Stimulated activated naive B cell treated with anti-CD40 and anti-IgM and Interleukin-4, amounts not matched to agents 10 μg/mL and 1 μg/mL and 100 μg/mL, for 72 hours (primary cell): Measurements from ENCODE around the gene MARCHF2.
"Not testable (repeated sequence)": the region's sequence is repeated elsewhere in the genome, so short reads cannot be mapped to it uniquely, and the experiment has no call there.

Experiments
- ATAC-seq, 2 donors: fragments of 150-1000 bp; cut with Tn5 transposase; replicated peaks; 2 replicates each; pipeline ENCODE4 v1.10.0; 2021; ENCODE audit warnings: moderate library complexity in 1 of 2
- DNase-seq: peaks from one replicate; pipeline ENCODE4 v3.0.0; 2021
- H3K27ac Mint-ChIP-seq: one replicate; pipeline ENCODE4 v1.8.0; 2022; ENCODE audit warnings: mild to moderate bottlenecking, mixed read lengths
- H3K27me3 Mint-ChIP-seq, 2 donors: one replicate each; pipeline ENCODE4 v1.8.0; 2022; ENCODE audit warnings: mixed read lengths in 2 of 2
- H3K36me3 Mint-ChIP-seq, 2 donors: one replicate each; pipeline ENCODE4 v1.8.0; 2022; ENCODE audit warnings: mixed read lengths in 2 of 2, mild to moderate bottlenecking in 1 of 2
- H3K4me1 Mint-ChIP-seq, 2 donors: one replicate each; pipeline ENCODE4 v1.8.0; 2022; ENCODE audit warnings: mixed read lengths in 2 of 2, mild to moderate bottlenecking in 1 of 2
- H3K4me3 Mint-ChIP-seq, 2 donors: one replicate each; pipeline ENCODE4 v1.8.0; 2022; ENCODE audit warnings: mild to moderate bottlenecking in 2 of 2, mixed read lengths in 2 of 2, moderate library complexity in 1 of 2
- H3K9me3 Mint-ChIP-seq, 2 donors: one replicate each; pipeline ENCODE4 v1.8.0; 2022; ENCODE audit warnings: mixed read lengths in 2 of 2, mild to moderate bottlenecking in 1 of 2

Gene MARCHF2

GRCh38 chr19:8379156-8379891 is 33.8 kb upstream of the MARCHF2 start:
- not testable (repeated sequence) for H3K9me3 Mint-ChIP-seq, H3K27ac Mint-ChIP-seq, H3K27me3 Mint-ChIP-seq, H3K4me1 Mint-ChIP-seq, H3K4me3 Mint-ChIP-seq, ATAC-seq, DNase-seq
- H3K36me3 Mint-ChIP-seq: peaks cover 21 to 32% of the 10 kb centered on the region in 2 donors

DNA sequence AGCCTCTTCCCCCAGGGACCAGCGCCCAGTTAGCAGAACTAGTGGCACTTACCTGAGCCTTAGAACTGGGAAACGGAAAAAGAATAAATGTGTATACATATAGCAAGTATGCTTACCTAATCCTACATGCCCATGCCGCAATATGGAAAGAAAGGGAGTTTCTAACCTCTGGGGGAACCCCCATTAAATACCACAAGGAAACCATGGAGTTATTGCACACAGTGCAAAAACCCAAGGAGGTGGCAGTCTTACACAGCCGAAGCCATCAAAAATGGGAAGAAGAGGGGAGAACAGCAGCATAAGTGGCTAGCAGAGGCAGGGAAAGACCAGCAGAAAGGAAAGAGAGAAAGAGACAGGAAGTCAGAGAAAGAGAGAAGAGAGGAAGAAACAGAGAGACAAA is 28.5 kb upstream of the MARCHF2 start:
- DNase-seq, H3K4me1 Mint-ChIP-seq, H3K27ac Mint-ChIP-seq, H3K27me3 Mint-ChIP-seq, H3K4me3 Mint-ChIP-seq, H3K9me3 Mint-ChIP-seq, ATAC-seq: not testable (repeated sequence)
- peaks cover 2 to 22% of the 10 kb centered on the region in 2 donors for H3K36me3 Mint-ChIP-seq

DNA sequence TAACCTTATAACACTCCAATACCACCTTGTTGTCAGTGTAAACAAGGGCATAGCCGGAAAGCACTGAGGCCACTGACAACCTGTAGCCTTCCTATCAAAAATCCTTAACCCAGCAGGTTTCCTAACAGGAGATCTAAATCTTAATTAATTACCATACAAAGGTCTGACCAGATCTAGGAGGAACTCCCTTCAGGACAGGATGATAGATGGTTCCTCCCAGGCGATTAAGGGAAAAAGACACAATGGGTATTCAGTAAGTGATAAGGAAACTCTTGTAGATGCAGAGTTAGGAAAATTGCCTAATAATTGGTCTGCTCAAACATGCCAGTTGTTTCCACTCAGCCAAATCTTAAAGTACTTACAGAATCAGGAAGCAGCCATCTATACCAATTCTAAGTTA is 28.0 kb upstream of the MARCHF2 start:
- not testable (repeated sequence) for H3K27me3 Mint-ChIP-seq, H3K4me3 Mint-ChIP-seq, H3K9me3 Mint-ChIP-seq, DNase-seq, H3K27ac Mint-ChIP-seq, ATAC-seq
- Mint-ChIP-seq H3K4me1 (peaks cover 3 to 11% of the 10 kb centered on the region in 2 donors), H3K36me3 (peaks cover 0 to 20% of the 10 kb centered on the region in 2 donors)

GRCh38 chr19:8385566-8385965 is 27.5 kb upstream of the MARCHF2 start:
- H3K27me3 Mint-ChIP-seq, H3K27ac Mint-ChIP-seq, DNase-seq, H3K4me3 Mint-ChIP-seq, ATAC-seq, H3K9me3 Mint-ChIP-seq: not testable (repeated sequence)
- H3K36me3 Mint-ChIP-seq: peaks cover 0 to 15% of the 10 kb centered on the region in 2 donors
- peaks cover 3 to 12% of the 10 kb centered on the region in 2 donors for H3K4me1 Mint-ChIP-seq

- H3K27ac Mint-ChIP-seq, DNase-seq, H3K9me3 Mint-ChIP-seq, H3K27me3 Mint-ChIP-seq, ATAC-seq, H3K4me3 Mint-ChIP-seq: not testable (repeated sequence)
- H3K4me1 Mint-ChIP-seq: peaks cover 5 to 20% of the 10 kb centered on the region in 2 donors
- peaks cover 0 to 11% of the 10 kb centered on the region in 2 donors for H3K36me3 Mint-ChIP-seq
Observed at GRCh38 chr19:8386419-8386818, 26.7 kb upstream of the MARCHF2 start.

GRCh38 chr19:8386990-8387389 is 26.1 kb upstream of the MARCHF2 start:
- H3K9me3 Mint-ChIP-seq: no peaks in the 10 kb centered on the region
- peaks cover 0 to 11% of the 10 kb centered on the region in 2 donors for H3K36me3 Mint-ChIP-seq
- no peak overlapping the region for H3K4me3 Mint-ChIP-seq
- no peak for DNase-seq
- H3K4me1 Mint-ChIP-seq: peaks cover 10 to 26% of the 10 kb centered on the region in 2 donors
- H3K27me3 Mint-ChIP-seq: no peaks in the 10 kb centered on the region
- no peak overlapping the region for H3K27ac Mint-ChIP-seq
- no peak for ATAC-seq

GRCh38 chr19:8387688-8388611 is 25.2 kb upstream of the MARCHF2 start:
- Mint-ChIP-seq H3K36me3 (peaks cover 0 to 12% of the 10 kb centered on the region in 2 donors), H3K4me1 (peaks cover 14 to 34% of the 10 kb centered on the region in 2 donors), H3K27ac (peak overlapping the region; percentile 47), H3K9me3 (no peaks in the 10 kb centered on the region), H3K27me3 (no peaks in the 10 kb centered on the region), H3K4me3 (no peak overlapping the region)
- ATAC-seq: no peak
- no peak for DNase-seq

- no peak for ATAC-seq
Observed at GRCh38 chr19:8388612-8388958, 24.5 kb upstream of the MARCHF2 start.

GRCh38 chr19:8389891-8390616 is 23.1 kb upstream of the MARCHF2 start, which contains the start of gene RAB11B:
TSS of gene RAB11B (plus strand) at chr19:8390360. CDS start at chr19:8390417, 57 bp downstream.
- no peaks in the 10 kb centered on the region for H3K9me3 Mint-ChIP-seq
- DNase-seq: peak; percentile 100
- peak within 1 kb of the TSS; percentile 99 for H3K27ac Mint-ChIP-seq
- peaks cover 20 to 46% of the 10 kb centered on the region in 2 donors for H3K4me1 Mint-ChIP-seq
- H3K4me3 Mint-ChIP-seq: peak within 1 kb of the TSS; percentile 90 to 94
- ATAC-seq: peak; percentile 92
- peaks cover 0 to 15% of the 10 kb centered on the region in 2 donors for H3K36me3 Mint-ChIP-seq
- no peaks in the 10 kb centered on the region for H3K27me3 Mint-ChIP-seq

More at GRCh38 chr19:8388612-8388958, 24.5 kb upstream of the MARCHF2 start:
- H3K9me3 Mint-ChIP-seq: no peaks in the 10 kb centered on the region
- H3K4me3 Mint-ChIP-seq: no peak overlapping the region
- peaks cover 18 to 41% of the 10 kb centered on the region in 2 donors for H3K4me1 Mint-ChIP-seq
- no peak overlapping the region for H3K27ac Mint-ChIP-seq
- H3K27me3 Mint-ChIP-seq: no peaks in the 10 kb centered on the region
- peaks cover 0 to 15% of the 10 kb centered on the region in 2 donors for H3K36me3 Mint-ChIP-seq
- no peak for DNase-seq

DNA sequence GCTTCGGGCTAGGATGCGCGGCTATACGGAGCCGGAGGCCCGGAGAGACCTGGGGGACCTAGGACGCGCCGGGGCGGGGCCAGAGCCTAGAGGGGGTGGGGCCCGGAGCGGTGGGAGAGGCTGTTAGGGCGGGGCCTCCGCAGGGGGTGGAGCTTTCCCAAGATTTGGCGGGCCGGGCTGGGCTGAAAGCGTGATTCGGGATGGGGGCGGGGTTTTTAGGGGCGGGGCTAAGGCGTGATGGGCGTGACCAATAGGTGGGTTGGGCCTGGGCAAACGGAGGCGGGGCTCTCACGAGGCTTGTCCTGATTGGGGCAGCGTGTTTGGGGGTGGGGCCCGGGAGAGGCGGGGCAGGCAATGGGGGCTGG is 22.5 kb upstream of the MARCHF2 start:
- peak; percentile 60 to 68 for ATAC-seq
- H3K9me3 Mint-ChIP-seq: no peaks in the 10 kb centered on the region
- H3K36me3 Mint-ChIP-seq: peaks cover 2 to 19% of the 10 kb centered on the region in 2 donors
- peak overlapping the region; percentile 68 for H3K27ac Mint-ChIP-seq
- H3K4me3 Mint-ChIP-seq: peak overlapping the region; percentile 90 to 94
- peak; percentile 87 for DNase-seq
- H3K4me1 Mint-ChIP-seq: peaks cover 20 to 46% of the 10 kb centered on the region in 2 donors
- no peaks in the 10 kb centered on the region for H3K27me3 Mint-ChIP-seq

DNA sequence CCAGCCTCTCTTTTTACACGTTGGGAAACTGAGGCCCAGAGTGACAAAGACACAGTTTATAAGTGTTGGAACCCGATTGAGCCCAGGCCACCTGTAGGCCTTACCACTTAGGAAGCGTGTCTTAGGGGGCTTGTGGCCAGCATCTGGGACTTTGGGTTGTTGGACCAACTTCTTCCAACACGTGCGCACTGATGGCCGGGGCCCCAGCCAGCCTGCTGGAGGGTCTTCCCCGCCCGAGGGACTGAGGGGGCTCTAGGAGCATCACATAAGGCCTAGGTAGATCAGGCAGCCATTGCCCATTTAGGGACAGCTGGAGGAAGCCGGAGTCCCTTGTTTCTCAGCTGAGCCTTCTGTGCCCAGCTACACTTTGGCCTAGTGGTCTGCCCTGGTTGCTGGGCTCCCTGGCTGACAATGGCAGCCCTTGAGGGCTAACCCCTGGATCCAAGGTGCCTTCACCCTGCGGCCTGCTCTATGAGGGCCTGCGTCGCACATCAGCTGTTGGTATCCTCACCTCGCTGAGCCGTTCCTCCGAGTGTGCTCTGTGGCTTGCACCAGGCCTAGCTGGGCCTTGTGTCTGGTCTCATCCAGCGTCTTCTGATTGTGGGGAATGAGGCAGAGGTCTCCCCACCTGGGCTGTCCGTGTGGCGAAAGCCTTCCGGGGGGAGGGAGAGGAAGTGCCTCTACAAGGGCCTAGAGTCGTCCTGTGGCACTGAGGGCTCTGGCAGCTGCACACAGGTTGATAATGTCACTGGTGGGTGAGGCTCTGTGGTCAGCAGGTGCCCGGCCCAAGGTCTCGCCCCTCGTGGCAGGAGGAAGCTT is 21.7 kb upstream of the MARCHF2 start:
- no peak for DNase-seq
- H3K9me3 Mint-ChIP-seq: no peaks in the 10 kb centered on the region
- no peaks in the 10 kb centered on the region for H3K27me3 Mint-ChIP-seq
- H3K27ac Mint-ChIP-seq: peak overlapping the region; percentile 68
- peaks cover 24 to 51% of the 10 kb centered on the region in 2 donors for H3K4me1 Mint-ChIP-seq
- peak overlapping the region in 1 of 2 donors; percentile 90 for H3K4me3 Mint-ChIP-seq
- peaks cover 5 to 23% of the 10 kb centered on the region in 2 donors for H3K36me3 Mint-ChIP-seq
- no peak for ATAC-seq

DNA sequence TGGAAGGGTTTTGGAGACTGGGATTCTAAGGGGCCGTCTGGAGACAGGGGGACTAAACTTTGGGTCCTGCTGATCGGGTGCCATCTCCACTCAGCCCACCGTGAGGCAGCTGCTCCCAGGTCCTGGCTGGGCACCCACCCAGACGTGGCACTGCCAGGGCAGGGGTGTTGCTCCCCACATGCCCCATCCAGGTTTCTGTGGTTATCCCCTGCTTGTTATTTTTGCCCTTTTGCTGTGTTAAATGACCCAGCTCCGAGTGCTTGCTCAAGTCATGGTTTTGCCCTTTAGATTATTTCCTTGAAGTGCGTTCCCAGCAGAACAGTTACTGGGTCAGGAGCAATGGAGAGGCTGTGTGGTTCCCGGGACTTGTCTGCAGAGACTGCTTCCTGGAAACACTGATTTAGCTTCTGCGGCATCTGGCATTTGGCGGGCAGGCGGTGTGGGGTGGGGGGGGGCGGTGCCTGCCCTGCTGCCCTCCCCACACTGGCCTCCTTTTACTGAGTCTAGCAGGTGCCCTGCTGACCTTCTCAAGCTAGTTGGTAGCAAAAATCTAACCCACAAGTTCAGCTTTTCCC is 21.0 kb upstream of the MARCHF2 start:
- no peak for ATAC-seq

More for the DNA sequence above, 21.0 kb upstream of the MARCHF2 start:
- no peak for DNase-seq
- no peaks in the 10 kb centered on the region for H3K9me3 Mint-ChIP-seq
- no peaks in the 10 kb centered on the region for H3K27me3 Mint-ChIP-seq
- peak overlapping the region; percentile 65 for H3K27ac Mint-ChIP-seq
- peak overlapping the region in 1 of 2 donors; percentile 69 for H3K4me3 Mint-ChIP-seq
- peaks cover 9 to 21% of the 10 kb centered on the region in 2 donors for H3K36me3 Mint-ChIP-seq
- H3K4me1 Mint-ChIP-seq: peaks cover 29 to 58% of the 10 kb centered on the region in 2 donors
